GM10847 (cell line): ENCODE measurements around the gene SALL2.

Experiments used
- POLR2A ChIP-seq: IDR thresholded peaks from 2 replicates; pipeline ENCODE4 v1.6.1; 2011; ENCODE audit not compliant: insufficient read length; ENCODE audit errors: extremely low read depth

SALL2 gene

DNA sequence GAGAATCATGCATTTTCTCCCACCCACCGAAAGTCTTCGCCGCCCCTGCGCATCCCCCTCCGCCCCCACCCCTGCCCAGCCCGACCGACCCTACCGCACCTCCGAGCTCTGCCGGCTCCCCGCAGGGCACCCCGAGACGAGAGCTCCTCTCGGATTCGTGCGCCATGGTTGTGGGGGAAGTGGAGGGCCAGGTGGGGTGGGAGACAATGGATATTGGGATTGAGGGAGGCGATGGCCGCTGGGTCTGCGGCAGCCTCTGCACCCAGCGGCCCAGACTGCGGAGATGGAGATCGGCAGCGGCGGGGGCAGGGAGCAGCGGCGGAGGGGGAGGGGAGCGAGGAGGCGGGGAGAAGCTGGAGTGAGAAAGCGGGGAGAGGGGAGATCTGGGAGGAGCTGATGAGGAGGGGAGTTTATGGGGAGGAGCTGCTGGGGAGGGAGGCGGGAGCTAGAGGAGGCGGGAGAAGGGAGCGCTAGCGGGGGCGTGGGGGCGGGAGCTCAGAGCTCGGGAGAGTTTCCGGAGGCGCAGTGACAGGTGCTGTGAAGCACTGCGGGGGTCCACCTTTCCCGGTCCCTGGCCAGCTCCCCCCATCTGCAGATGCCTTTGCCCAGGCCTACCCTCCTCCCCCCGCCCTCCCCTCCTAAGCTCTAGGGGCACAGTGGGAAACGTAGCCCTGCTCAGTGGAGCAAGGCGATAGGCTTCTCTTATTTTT, at the start of gene SALL2:
TSS of gene SALL2 (minus strand) at position 385 of the 710 bp plus-strand sequence. CDS start at position 166, 219 bp downstream.
- peak; percentile 15 for TF ChIP-seq POLR2A

DNA sequence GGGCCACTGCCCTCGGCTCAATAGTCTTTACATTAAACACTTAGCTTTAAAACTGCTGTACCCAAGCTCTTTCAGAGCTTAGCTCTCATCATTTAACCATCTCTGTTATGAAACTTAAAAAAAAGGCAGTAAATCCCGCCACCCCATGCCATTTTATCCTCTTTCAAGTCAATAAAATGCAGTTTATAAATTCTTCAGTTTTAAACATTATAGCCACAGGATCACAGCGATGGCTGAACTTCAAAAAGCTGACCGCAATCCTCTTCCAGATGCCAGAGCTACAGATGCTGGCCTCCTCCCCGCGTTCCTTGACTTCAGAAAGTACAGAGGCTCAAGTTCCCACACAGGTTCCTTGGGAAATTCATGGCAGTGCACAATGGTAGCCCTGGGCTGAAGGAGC, 49.5 kb upstream of the SALL2 start:
- TF ChIP-seq POLR2A = no peak

DNA sequence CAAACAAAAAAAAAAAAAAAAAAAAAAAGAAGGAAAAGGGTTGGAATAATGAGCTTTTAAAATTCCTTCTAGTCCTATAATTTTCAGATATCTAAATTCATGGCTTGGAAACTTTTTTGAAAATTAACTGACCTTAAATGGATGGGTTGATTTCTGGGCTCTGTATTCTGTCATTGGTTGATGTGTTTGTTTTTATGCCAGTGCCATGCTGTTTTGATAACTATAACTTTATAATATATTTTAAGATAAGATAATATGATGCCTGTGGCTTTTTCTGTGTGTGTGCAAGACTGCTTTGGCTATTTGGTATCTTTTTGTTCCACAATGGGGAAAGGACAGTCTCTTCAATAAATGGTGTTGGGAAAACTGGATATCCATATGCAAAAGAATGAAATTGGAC, 46.5 kb upstream of the SALL2 start:
- TF ChIP-seq POLR2A = no peak

DNA sequence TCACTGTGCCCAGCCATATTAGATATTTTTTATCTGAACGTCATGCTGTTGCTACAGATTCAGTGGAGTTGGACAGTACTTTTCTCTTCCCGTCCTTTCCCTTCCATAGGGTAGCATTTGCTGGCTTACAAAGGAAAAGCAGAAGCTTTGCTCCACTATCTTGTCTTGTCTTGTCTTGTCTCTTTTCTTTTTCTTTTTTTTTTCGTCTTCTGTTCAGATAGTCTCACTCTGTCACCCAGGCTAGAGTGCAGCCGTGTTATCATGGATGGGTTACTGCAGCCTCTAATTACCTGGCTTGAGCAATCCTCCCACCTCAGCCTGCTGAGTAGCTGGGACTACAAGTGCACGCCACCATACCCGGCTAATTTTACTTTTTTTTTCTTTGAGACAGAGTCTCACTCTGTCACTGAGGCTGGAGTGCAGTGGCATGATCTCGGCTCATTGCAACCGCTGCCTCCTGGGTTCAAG, 32.6 kb upstream of the SALL2 start:
- no peak for TF ChIP-seq POLR2A

DNA sequence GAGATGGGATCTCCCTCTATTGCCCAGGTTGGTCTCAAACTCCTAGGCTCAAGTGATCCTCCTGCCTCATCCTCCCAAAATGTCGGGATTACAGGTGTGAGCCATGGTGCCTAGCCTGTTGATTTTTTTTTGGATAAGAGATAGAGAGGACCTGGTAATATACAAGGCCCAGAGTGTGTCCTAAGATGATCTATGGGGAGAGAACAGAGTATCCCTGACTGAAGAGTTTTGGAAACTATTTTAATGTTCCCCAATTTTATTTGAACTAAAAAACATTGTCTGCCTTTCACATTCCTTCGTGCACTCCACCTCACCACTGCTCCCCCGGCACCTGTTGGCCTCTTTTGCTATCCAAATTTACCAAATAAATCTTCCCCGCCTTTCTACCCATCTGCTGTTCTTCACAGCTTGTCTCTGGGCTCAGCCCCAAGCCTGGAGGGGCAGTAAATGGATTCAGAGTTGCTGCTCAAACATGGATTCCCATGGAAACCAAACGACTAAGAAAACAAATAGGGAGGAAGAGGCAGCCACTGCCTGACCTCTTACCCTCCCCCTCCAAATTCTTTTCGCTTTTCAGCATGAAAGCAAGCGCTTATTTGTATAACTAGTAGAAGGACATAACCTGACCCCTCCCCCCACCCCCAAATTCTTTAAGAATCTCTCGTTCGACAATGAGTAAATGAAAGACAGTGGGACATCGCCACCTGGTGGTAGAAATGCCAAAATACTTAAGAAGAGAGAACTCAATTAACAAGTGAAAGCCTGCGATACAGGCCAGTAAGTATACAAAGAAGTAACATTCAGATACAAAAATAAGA, 31.1 kb upstream of the SALL2 start:
- no peak for TF ChIP-seq POLR2A

DNA sequence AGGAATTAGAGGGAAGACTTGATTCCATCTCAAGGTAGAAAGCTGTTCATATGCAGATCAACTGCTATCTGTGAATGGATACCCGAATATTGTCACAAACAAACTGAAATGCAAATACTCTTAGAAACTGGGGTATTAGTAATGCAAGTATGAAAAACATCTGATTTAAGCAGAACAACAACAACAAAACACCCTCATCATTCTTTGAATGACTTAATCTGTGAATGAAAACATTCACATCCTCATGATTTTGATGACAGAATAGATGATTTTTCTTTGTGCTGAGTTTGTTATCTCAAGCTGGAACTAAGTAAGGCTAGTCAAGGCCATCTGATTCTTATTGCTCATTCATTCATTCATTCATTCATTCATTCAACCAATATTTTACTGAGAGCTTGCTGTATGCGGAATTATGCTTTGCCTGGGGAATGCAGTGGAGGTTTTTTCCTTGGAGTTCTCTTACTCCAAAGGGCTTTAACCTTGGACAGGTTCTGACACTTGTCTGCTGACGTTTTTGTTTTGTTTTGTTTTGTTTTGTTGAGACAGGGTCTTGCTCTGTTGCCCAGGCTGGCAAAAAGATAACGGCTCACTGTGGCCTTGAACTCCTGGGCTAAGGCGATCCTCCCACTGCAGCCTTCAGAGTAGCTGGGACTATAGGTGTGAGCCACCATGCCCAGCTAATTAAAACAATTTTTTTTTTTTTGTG, 30.4 kb upstream of the SALL2 start:
- no peak for TF ChIP-seq POLR2A

DNA sequence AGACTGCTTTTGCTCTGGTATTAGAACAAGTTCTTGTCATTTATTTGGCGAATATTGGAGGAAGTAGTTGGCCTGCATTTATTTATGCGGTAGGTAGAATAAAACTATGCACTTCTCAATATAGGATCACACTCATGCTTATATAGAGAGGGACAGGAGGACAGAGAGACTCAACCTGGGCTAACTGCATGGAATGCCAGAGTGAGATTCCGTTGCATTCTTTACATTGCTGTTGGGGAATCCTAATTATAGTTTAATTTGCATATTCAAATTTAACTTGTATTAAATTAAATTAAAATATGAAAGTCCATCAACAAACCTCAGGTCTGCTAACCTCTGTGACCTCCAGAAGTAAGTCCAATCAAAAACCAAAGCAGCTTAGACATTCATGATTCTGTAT, 27.1 kb upstream of the SALL2 start:
- TF ChIP-seq POLR2A = no peak

DNA sequence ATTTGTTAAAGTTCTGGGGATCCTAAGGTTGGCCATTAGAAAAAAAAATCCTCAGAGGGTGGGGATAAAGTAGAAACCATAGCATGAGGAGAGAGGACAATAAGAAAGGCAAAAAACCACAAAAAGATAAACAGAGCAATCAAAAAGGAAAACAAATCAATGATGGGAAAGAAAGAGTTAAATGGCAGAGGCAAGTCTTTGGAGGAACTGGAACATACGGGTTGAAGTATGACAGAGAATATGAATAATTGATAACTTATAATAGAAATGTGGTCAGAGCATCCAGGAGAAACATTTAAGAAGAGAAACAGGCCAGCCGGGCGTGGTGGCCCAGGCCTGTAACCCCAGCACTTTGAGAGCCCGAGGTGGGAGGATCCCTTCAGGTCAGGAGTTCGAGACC, 17.8 kb upstream of the SALL2 start:
- no peak for TF ChIP-seq POLR2A

DNA sequence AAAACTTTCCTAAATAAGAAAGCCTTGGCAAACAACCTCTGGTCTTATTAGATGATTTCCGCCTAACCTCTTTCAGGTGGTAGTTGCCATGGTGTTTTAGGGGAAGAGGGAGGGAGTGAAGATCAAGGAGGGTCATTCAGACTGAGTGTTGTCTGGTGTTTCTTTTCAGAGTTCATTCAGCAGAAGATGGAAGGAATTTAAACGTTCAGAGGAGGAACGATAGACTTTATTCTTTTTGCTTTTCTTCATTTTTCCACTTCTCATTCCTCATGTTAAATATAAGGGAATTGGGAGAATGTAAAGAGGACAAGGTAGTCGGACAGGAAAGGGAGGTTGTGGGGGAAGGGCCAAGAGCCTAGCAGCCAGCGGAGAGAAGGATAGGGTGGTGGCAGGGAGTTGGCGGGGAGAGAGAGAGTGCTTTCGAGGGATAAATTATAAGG, 17.4 kb upstream of the SALL2 start:
- no peak for TF ChIP-seq POLR2A

DNA sequence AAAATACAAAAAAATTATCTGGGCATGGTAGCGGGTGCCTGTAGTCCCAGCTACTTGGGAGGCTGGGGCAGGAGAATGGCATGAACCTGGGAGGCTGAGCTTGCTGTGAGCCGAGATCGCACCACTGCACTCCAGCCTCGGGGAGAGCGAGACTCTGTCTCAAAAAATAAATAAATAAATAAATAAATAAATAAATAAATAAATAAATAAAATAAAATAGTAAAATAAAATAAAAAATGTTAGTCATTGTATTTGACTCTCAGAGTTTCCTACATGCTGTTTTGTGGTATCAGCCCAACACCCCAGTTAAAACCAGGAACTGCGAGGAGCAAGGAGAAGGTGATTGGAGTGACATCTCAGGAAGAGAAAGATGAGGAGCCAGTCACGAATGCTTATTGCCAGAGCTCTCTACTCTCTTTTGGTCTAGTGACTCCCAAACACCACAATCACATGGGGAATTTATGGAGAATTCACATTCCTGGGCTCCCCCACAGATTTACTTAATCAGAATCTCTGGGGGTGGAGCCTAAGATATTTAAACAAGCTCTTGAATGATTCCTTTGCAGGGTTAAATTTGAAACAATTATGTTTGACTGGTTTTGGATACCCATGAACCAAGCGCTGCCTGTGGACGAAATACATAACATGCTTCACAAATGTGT, 15.4 kb upstream of the SALL2 start:
- no peak for TF ChIP-seq POLR2A

DNA sequence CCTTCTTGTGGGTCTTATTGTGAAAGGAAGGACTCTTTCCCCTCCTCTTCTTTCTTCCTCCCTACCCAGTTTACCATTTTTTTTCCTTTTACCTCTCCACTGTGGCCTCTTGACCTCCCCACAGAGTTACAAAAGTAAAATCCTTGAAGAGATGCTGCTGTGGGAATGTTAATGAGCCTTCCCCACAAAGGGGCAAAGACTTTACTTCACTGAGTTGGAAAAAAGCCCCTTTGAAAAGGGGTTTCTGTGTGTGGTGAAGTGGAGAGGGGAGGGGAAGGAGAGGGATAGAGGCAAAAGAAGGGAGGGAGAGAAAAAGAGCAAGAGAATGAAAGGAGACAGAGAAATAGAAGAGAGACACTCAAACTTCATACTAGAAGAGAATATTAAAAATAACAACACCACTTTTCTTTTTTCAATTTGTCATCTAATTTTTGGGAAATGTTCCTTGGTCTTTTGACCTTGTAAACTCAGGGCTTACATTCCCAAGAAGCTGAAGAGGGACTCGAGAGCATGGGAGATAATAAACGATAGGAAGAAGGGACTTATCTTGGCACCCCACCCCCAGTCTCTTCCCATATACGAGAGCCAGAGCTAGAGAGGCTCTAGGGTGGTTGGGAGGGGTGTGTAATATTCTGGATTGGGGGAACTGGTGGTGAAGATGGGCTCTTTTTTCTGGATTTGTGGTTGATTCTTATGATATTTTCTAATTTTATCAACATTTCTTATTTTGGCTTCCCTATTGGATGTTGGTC, 13.2 kb upstream of the SALL2 start:
- no peak for TF ChIP-seq POLR2A

DNA sequence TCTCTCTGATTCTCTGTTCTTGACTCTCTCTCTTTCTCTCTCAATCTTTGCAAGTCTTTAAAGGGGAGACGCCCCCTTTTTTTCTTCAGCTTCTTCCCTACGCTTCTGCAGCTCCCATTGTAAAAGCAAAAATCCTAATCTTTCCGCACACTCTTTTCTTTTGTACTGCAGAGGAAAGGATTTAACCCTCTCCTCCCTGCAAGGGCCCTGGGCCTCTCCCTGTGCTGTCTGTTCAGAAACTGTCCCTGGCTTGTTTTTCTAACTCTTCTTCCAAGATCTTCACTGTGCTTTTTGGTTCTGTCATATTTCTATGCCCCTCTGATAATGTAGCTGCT, 10.9 kb upstream of the SALL2 start:
- no peak for TF ChIP-seq POLR2A

DNA sequence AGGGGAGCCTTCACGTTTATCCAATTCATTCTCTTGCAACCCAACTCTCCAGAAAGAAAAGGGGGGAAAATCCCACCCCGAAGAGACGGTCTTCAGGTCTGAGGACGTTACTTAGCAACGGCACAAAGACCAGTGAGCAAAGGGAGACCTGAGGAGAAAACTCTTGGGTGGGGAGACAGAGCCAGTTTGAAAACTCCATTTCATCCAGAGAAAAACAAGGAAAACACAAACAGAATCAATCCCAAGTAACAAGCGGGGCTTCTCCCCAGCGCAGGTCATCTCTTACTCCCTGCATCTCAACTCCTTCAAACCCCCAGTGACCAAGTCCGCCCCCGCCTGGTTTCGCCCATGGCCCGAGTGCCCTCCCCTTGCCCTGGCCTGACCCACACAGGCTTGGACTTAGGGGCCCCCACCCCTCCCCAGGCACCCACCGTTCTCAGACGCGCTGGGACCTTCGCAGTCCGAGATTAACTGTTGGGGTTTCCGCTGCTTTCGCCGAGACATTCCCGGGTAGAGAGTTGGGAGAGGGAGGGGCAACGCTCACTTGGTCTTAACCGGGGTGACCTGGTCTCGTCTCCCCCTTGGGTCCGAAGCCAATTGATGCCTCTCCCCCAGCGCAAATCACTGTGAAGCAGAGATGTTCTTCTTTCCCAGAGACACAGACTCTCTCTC, 10.4 kb upstream of the SALL2 start:
- TF ChIP-seq POLR2A = no peak
